Smooth muscle cell (in vitro differentiated cells): Measurements from ENCODE around the gene EPS8. TPM values are rescaled to one million over a fixed set of nuclear protein-coding genes. Genes with fewer than 3 reads are reported as not detected.

Source experiments
- DNase-seq: peaks from one replicate; lab custom pipeline; 2025; ENCODE audit not compliant: unreplicated experiment; lab: John Stamatoyannopoulos, UW
- H2AFZ ChIP-seq: fragments of 200-600 bp; sonication (generic); 2 replicates; pipeline ENCODE4 v1.6.0; 2016; ENCODE audit warnings: antibody characterized with exemption, low read depth, mild to moderate bottlenecking
- H3F3A ChIP-seq: fragments of 200-600 bp; sonication (generic); 2 replicates; pipeline ENCODE4 v1.6.0; 2017; ENCODE audit warnings: antibody characterized with exemption, low read depth
- H3K27ac ChIP-seq: fragments of 200-600 bp; sonication (generic); 2 replicates; pipeline ENCODE4 v1.5.1; 2016; ENCODE audit warnings: low read depth, mild to moderate bottlenecking
- H3K27me3 ChIP-seq: fragments of 200-600 bp; sonication (generic); 2 replicates; pipeline ENCODE4 v1.6.1; 2016; ENCODE audit warnings: low read depth, mild to moderate bottlenecking
- H3K36me3 ChIP-seq: fragments of 200-600 bp; sonication (generic); 2 replicates; pipeline ENCODE4 v1.5.1; 2016; ENCODE audit warnings: low read depth
- H3K4me1 ChIP-seq: fragments of 200-600 bp; sonication (generic); 2 replicates; pipeline ENCODE4 v1.5.1; 2016; ENCODE audit warnings: low read depth
- H3K4me2 ChIP-seq: fragments of 200-600 bp; sonication (generic); 2 replicates; pipeline ENCODE4 v1.6.0; 2016; ENCODE audit warnings: mild to moderate bottlenecking
- H3K4me3 ChIP-seq: fragments of 200-600 bp; sonication (generic); 2 replicates; pipeline ENCODE4 v1.5.1; 2016; ENCODE audit warnings: mild to moderate bottlenecking
- H3K79me2 ChIP-seq: fragments of 200-600 bp; sonication (generic); 2 replicates; pipeline ENCODE4 v1.6.0; 2016; ENCODE audit warnings: low read depth, mild to moderate bottlenecking
- H3K9ac ChIP-seq: fragments of 200-600 bp; sonication (generic); 2 replicates; pipeline ENCODE4 v1.6.0; 2016; ENCODE audit warnings: low read depth
- H3K9me3 ChIP-seq: fragments of 200-600 bp; sonication (generic); replicated peaks from 2 replicates; pipeline ENCODE4 v1.5.1; 2016; ENCODE audit warnings: low read depth
- H4K20me1 ChIP-seq: fragments of 200-600 bp; sonication (generic); 2 replicates; pipeline ENCODE4 v1.6.0; 2016; ENCODE audit warnings: low read depth
- CTCF ChIP-seq: fragments of 200-600 bp; sonication (generic); IDR thresholded peaks from 2 replicates; pipeline ENCODE4 v1.5.1; 2017; ENCODE audit warnings: borderline replicate concordance, mild to moderate bottlenecking, antibody characterized with exemption; ENCODE audit not compliant: insufficient read depth, poor library complexity, severe bottlenecking
- WGBS: methylation state at CpG from one replicate; pipeline ENCODE4 v1.1.7; 2016; ENCODE audit warnings: low lambda C conversion rate; 5-methylcytosine and 5-hydroxymethylcytosine counted together
- polyA plus RNA-seq: library from polyadenylated mRNA; unstranded; fragments of >200 nt; fragmentation: Nextera tagmentation; extraction: Ambion mirVana; gene quantifications from 2 replicates; pipeline ENCODE4 v1.2.1, GENCODE V29; 2016
- total RNA-seq: library from RNA; depleted of rRNA; stranded (reverse); fragments of >200 nt; gene quantifications from 2 replicates; pipeline ENCODE4 v1.2.3, GENCODE V29; 2014

The EPS8 gene
- total and polyA plus RNA-seq, 2 experiments from 2014 or later: 27.5 to 68.3 TPM

GRCh38 chr12:15732341-15733061 is 56.7 kb downstream of the EPS8 start:
- Histone ChIP-seq H4K20me1 (no peaks in the 10 kb centered on the region), H3K27ac (peak overlapping the region; percentile 25), H3K4me1 (no peaks in the 10 kb centered on the region), H3K79me2 (peaks cover 55% of the 10 kb centered on the region), H3K36me3 (no peaks in the 10 kb centered on the region), H3K4me3 (no peak overlapping the region), H3K9me3 (no peaks in the 10 kb centered on the region), H2AFZ (no peak overlapping the region), H3K4me2 (peak overlapping the region; percentile 9), H3K27me3 (no peaks in the 10 kb centered on the region), H3K9ac (no peak overlapping the region), H3F3A (no peaks in the 10 kb centered on the region)
- WGBS: 70% methylated on average over 6 of the region's 6 CpGs
- TF ChIP-seq CTCF: no peak
- no peak for DNase-seq

- Histone ChIP-seq H4K20me1 (no peaks in the 10 kb centered on the region), H3F3A (no peaks in the 10 kb centered on the region), H3K9me3 (no peaks in the 10 kb centered on the region), H2AFZ (no peak overlapping the region), H3K79me2 (peaks cover 49% of the 10 kb centered on the region), H3K27ac (peak overlapping the region; percentile 25), H3K36me3 (no peaks in the 10 kb centered on the region), H3K4me3 (no peak overlapping the region), H3K4me2 (no peak overlapping the region), H3K4me1 (peaks cover 1% of the 10 kb centered on the region), H3K27me3 (no peaks in the 10 kb centered on the region), H3K9ac (no peak overlapping the region)
- no peak for TF ChIP-seq CTCF
- no peak for DNase-seq
- 97% methylated on average over 3 of the region's 3 CpGs for WGBS
Observed at GRCh38 chr12:15731940-15732339, 57.2 kb downstream of the EPS8 start.

GRCh38 chr12:15729097-15729496 is 60.1 kb downstream of the EPS8 start:
- H3K9me3 ChIP-seq: no peaks in the 10 kb centered on the region
- H3K4me1 ChIP-seq: peaks cover 13% of the 10 kb centered on the region
- no peaks in the 10 kb centered on the region for H3F3A ChIP-seq
- no peaks in the 10 kb centered on the region for H4K20me1 ChIP-seq
- WGBS: 95% methylated on average over 4 of the region's 4 CpGs
- H3K79me2 ChIP-seq: peaks cover 30% of the 10 kb centered on the region
- H3K4me2 ChIP-seq: no peak overlapping the region
- no peak overlapping the region for H3K9ac ChIP-seq
- H3K36me3 ChIP-seq: no peaks in the 10 kb centered on the region
- H3K27ac ChIP-seq: peak overlapping the region; percentile 91
- no peaks in the 10 kb centered on the region for H3K27me3 ChIP-seq
- no peak overlapping the region for H3K4me3 ChIP-seq
- DNase-seq: no peak
- no peak for TF ChIP-seq CTCF
- no peak overlapping the region for H2AFZ ChIP-seq

GRCh38 chr12:15728118-15728598 is 61.0 kb downstream of the EPS8 start:
- H3K4me1 ChIP-seq: peaks cover 13% of the 10 kb centered on the region
- H3K9me3 ChIP-seq: no peaks in the 10 kb centered on the region
- 16% methylated on average over 5 of the region's 5 CpGs for WGBS
- TF ChIP-seq CTCF: no peak
- no peak overlapping the region for H3K4me3 ChIP-seq
- H3K4me2 ChIP-seq: peak overlapping the region; percentile 66
- peak overlapping the region; percentile 69 for H3K9ac ChIP-seq
- peak overlapping the region; percentile 91 for H3K27ac ChIP-seq
- no peaks in the 10 kb centered on the region for H4K20me1 ChIP-seq
- peaks cover 25% of the 10 kb centered on the region for H3K79me2 ChIP-seq
- no peaks in the 10 kb centered on the region for H3K36me3 ChIP-seq
- H3F3A ChIP-seq: no peaks in the 10 kb centered on the region
- no peak overlapping the region for H2AFZ ChIP-seq
- no peaks in the 10 kb centered on the region for H3K27me3 ChIP-seq
- no peak for DNase-seq
